GM21619 (cell line): ENCODE data around the gene DSTYK.
"Not testable (repeated sequence)": the region's sequence is repeated elsewhere in the genome, so short reads cannot be mapped to it uniquely, and the experiment has no call there.

Experiments used
- ATAC-seq: cut with Tn5 transposase; IDR thresholded peaks from one replicate; pipeline ENCODE4 v1.9.1; 2021; ENCODE audit not compliant: unreplicated experiment

DSTYK gene

GRCh38 chr1:205172729-205173366, 38.7 kb downstream of the DSTYK start:
- no peak for ATAC-seq

DNA sequence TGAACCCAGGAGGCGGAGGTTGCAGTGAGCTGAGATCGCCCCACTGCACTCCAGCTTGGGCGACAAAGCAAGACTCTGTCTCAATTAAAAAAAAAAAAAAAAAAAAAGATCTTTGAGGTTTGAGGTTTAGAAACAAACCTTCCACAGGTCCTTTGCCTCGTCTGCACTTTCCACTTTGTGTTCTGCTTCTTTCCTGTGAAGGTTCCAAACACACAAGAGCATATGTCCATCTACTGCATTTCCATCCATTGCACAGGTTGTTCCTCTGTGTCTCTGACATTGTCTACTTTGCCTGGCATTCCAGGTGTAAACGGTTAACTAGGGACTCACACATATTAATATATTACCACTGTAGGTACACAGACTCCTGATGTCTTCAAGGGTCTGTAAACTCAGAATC, 40.1 kb downstream of the DSTYK start:
- ATAC-seq = no peak

DNA sequence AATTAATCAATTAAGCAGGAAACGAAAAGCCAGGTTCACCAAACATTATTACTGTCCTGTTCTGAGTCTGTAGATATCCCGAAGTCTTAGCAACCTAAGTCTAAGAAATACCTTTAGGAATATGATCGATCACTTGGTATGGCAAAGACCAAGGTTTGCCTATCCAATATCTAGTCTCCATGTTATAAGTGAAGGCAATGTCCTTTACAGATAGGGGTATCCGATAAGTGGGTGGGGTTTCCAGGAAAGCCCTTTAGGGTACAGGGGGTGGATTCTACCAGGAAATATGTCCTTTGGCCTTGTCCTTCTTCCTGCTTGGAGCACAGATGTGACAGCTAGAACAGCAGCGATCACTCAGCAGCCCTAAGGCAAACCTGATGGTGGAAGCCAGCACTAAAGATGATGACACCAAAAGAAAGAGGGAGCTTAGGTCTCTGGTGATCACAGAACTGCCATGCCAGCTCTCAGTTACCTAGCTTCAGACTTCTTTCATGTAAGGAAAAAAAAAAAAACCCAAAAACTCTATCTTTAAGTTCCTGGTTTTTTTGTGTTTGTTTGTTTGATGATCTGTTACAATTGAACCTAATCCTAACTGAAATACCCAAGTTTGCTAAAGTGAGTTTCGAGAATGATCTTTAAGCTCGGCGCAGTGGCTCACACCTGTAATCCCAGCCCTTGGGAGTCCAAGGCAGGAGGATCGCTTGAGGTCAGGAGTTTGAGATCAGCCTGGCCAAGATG, 40.8 kb downstream of the DSTYK start:
- no peak for ATAC-seq

DNA sequence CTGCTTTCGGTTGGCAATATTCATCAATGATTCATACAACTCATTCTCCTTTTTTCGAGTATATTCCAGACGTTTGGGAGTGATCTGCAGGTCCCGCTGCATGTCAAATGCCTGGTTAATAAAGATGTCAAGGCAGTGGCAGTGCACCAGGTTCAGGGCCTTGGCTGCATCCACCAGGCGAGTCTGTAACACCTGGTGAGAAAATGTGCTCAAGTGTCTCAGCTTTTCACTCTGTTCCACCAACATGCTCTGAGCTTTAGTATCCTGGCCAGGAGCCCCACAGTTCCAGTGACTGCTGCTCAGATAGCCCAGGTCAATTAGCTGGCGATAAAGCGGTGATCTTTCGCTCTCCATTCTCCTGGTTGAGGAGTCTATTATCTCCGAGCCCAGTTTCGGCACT, 42.3 kb downstream of the DSTYK start:
- no peak for ATAC-seq

GRCh38 chr1:205168291-205168690, 43.2 kb downstream of the DSTYK start:
- ATAC-seq = no peak

DNA sequence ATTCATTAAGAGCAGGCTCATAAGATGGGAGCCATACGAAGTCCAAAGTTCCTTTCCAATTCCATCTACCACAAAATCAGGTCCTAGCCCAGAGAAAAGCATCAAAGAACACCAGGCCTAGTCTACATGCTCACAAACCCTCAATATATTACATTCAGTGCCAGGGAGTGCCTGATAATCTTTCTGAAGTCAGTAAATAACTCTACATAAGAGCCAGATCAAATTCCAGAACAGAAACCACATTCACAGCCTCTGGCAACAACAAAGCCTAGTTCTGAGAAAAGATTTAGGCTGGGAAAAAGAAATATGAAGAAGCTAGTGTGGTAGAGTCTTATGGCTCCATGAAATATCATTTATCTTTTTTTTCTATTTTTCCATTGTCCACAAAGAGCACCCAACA, 49.2 kb downstream of the DSTYK start:
- no peak for ATAC-seq

- ATAC-seq = no peak
Observed at GRCh38 chr1:205161076-205161475, 50.4 kb downstream of the DSTYK start.

DNA sequence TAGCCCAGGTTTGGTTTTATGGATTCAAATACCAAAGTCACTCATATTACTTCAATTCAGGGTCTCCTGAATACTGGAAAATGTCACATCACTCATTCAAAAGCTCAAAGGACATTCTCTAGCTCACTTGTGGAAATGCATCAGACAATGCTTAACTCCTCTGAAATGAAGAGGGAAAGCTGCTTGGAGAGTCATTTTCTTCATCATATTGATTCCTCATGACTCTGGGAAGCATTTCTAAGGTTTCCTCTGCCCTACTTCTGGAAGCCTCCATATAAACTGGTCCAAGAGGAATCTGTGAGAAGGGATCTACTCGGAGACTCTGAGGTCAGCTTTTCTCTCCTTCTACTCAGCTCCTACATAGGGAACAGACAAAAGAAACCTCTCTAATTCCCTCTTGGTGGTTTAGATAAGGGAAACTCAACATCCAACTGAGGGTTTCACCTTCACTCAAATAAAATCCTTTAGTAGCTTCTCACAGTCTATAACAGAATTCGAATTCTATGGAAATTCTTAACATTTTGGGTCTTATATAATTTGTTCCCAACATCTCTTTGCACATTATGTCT, 53.4 kb downstream of the DSTYK start:
- ATAC-seq = no peak

DNA sequence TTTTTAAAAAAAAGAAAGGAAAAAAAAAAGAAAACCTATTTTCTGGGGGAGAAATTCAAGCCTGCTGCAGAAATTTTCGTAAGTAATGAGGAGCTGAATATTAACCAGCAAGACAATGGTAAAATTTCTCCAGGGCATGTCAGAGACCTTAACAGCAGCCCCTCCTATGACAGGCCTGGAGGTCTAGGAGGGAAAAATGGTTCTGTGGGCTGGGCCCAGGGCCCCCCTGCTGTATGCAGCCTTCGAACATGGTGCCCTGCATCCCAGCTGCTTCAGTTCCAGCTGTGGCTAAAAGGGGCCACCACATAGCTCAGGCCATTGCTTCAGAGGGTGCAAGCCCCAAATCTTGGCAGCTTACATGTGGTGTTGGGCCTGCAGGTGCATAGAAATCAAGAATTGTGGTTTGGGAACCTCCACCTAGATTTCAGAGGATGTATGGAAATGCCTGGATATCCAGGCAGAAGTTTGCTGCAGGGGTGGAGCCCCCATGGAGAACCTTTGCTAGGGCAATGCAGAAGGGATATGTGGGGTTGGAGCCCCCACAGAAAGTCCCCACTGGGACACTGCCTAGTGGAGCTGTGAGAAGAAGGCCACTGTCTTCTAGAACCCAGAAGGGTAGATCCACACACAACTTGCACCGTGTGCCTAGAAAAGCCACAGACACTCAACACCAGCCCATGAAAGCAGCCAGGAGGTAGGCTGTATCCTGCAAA, 55.7 kb downstream of the DSTYK start:
- ATAC-seq = not testable (repeated sequence)

DNA sequence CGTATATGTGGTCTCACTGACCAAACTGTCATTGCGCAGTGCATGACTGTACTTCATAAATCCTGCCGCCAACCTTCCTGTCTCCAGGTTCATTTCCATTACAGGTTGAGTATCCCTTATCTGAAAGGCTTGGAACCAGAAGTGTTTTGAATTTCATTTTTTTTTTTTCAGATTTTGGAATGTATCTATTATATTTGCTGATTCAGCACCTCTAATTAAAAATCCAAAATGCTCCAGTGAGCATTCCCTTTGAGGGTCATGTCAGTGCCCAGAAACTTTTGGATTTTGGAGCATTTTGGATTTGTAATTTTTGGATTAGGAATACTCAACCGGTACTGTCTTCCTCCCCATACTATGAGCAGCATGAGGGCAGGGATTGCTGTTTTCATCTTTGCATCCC, 59.0 kb downstream of the DSTYK start:
- no peak for ATAC-seq

GRCh38 chr1:205150651-205151428, 60.7 kb downstream of the DSTYK start:
- ATAC-seq = no peak

DNA sequence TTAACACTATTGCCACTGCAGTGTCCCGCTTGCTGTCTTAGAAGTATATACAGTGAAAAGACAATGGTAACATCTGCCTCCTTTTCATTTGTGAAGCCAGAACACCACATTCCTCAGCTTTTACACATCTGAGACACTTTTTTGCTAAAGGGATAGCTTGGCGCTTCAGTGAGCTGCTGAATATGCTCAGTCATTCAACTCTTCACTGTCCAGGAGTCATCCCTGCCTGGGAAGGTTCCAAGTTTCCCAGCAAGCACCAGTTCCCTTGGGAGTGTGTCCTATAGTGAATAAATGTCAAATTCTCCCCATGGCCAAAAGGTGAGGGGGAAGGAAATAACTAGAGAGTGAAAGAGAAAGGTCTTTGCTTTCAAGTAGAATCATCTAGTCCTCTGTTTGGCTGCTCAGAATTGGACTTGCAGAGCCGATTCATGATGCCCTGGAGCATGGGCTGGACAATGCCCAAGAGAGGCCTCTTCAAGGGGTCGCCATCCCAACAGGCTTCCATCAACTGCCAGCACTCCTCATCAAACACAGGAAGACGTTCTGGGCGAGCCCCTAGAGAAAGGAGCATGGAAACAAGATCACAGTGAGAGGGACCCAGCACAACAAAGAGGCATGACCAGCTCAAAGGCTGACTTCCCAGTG, 64.2 kb downstream of the DSTYK start:
- no peak for ATAC-seq

DNA sequence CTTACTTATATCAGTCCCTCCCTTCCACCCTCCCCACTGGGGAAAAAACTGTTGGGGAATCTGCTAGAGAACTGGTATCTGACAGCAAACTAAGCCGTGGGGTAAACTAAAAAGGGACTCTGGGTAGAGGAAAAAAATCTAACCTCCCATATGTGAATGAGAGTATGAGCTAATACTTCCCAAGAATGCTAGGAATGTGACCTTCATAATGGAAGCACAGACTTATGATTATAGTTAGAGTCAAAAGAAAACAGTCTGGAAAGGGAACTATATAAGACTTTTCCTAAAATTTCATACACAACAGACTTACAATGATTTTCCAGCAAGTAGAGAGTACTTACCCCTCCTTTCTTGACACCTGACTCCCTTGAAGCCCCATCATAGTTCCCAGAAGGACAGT, 66.8 kb downstream of the DSTYK start:
- ATAC-seq = no peak

DNA sequence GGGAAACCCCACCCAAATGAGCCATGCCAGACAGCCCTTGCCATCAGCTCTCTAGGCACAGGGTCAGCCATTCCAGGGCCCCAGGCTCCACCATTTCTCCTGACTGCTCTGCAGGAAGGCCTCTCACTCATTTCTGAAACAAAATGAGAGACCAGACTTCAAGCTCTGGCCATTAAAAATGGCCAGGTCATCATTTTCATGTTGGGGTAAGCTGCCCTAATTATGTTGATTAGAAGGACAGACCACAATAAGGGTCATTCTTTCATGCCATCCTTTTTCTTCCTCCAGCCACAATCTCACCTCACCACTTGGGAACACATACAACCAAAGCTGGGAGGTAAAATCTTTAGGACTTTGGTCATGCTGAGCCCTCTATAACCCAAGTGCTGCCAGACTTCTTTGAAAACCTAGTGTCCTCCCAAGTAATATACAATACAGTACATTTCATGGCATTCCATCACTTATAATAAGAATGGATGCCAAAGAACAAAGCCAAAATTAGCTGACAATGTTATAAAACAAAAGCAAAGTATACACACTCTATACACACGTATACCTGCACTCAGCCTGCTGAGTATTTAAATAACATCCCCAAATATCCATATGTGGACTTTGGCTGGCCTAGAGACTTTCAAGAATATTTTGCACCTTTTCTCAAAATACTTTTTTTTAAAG, 67.3 kb downstream of the DSTYK start:
- no peak for ATAC-seq

DNA sequence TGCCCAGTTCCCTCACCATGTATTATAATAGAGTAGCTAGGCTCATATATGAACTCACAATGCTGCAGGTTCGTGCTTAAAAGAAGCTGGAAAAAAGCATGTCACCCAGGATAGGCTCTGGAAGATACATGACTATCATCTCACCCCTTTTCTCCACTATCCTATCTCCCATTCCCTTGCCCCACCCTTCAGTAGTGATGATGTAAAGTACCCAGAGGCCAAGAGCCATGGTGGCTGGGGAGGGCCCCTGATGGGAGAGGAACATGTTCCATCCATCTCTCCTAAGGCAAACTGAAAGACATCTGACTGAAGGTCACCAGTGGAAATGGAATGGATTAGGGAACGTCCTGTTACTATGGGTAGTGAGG, 69.4 kb downstream of the DSTYK start:
- ATAC-seq = no peak

DNA sequence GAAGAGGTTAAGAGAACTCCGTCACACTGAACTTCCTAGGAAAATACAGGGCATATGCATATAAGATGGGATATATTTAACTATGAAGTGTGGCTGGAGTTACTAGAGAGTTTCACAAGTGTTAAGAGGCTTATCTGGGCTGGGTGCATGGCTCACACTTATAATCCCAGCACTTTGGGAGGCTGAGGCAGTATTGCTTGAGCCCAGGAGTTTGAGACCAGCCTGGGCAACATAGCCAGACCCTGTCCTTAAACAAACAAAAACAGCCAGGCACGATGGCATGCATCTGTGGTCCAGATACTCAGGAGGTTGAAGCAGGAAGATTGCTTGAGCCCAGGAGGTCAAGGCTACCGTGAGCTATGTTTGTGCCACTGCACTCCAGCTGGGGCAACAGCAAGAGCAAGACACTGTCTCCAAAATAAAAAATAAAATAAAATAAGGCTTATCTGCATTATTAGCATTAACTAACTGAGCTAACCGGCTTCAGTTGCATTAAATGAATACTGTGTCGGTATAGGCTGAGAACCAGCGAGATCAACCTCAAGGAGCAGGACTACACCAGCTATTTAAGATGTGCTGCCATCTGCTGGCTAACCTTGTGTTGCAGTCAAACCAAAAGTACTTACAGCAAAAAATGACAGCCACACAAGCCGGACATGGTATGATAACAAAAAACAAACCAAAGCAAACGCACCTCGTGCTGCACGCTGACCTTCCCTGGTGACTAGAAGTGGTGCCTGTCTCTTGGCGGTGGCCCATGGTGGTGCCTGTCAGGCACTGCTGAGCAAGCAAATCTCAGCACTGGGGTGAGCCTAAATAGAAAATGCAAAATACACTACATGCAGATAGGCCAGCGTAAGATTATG, 70.0 kb downstream of the DSTYK start:
- peak; percentile 60 for ATAC-seq

GRCh38 chr1:205140113-205140512, 71.4 kb downstream of the DSTYK start:
- no peak for ATAC-seq

DNA sequence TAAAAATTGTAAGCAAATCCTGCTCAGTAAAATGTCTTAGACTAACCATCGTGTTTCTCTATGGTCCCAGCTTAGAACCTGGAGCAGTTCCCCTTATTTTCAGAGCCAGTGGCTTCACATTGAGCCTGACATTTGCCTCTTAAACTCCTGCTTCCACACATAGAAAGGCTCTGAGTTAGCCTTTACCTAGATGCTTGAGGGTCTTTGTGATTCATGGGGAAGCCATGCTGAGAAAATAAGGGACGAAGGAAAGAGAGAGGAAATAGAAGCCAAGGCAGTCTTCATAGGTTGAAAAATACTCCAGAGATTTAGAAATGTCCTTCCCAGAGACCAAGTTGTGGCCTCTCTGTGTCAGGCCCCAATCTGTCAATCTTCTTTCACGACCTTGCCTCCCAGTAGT, 73.6 kb downstream of the DSTYK start:
- no peak for ATAC-seq

DNA sequence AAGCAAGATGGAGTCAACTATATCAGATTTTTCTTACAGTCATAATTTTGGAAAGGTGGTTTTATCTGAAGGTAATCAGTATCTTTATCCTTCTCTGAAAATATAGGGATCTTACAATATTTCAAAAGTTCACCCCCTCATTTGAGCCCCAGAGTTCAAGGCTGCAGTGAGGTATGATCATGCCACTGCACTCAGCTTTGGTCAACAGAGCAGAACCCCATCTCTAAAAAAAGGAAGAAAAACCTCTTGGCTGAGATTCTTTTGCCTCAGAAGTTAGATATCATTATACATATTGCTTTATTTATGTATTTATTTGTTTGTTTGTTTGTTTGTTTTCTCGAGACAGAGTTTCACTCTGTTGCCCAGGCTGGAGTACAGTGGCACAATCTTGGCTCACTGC, 78.2 kb downstream of the DSTYK start:
- ATAC-seq = no peak
